GM13976 (cell line): ENCODE measurements around the gene HRH2.
"Not testable (repeated sequence)": the region's sequence is repeated elsewhere in the genome, so short reads cannot be mapped to it uniquely, and the experiment has no call there.

Experiments used
- DNase-seq: peaks from one replicate; pipeline ENCODE4 v3.0.0; 2012; ENCODE audit warnings: low spot score
- in situ Hi-C: fragments of 300-500 bp; cut with MboI; formaldehyde crosslinking; loops from one replicate; pipeline ENCODE4 v1.12.0; 2022; ENCODE audit warnings: low sequenced_read_pairs, mixed read lengths, inconsistent platforms; ENCODE audit not compliant: unreplicated experiment
- TF ChIP-seq, protein P1 (sequence below): IDR thresholded peaks from 2 replicates; pipeline ENCODE4 v1.5.1; 2012; ENCODE audit warnings: borderline replicate concordance, mild to moderate bottlenecking; ENCODE audit not compliant: insufficient read depth; ENCODE audit errors: extremely low read depth, missing control alignments, control extremely low read depth

The HRH2 gene

DNA sequence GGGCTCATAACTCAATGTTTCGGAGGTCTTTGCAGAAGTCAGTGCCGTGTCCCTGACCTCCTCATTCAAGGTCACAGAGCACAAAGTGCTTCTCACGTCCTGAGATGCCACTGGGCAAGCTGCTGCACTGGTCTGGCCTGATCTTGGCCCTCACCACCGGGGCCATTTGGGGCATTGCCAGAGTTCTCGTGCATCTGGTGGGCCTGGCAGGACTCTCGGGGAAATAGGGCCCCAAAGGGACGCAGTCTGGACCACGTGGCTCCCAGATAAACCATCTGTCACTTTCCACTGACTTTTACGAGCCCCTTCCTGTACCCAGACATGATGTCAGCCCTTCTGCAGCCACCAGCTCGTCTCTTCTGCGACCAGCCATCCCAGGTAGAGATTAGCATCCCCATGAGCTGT lies 54.8 kb downstream of the HRH2 start:
- no peak for DNase-seq
- TF ChIP-seq, protein P1, sequence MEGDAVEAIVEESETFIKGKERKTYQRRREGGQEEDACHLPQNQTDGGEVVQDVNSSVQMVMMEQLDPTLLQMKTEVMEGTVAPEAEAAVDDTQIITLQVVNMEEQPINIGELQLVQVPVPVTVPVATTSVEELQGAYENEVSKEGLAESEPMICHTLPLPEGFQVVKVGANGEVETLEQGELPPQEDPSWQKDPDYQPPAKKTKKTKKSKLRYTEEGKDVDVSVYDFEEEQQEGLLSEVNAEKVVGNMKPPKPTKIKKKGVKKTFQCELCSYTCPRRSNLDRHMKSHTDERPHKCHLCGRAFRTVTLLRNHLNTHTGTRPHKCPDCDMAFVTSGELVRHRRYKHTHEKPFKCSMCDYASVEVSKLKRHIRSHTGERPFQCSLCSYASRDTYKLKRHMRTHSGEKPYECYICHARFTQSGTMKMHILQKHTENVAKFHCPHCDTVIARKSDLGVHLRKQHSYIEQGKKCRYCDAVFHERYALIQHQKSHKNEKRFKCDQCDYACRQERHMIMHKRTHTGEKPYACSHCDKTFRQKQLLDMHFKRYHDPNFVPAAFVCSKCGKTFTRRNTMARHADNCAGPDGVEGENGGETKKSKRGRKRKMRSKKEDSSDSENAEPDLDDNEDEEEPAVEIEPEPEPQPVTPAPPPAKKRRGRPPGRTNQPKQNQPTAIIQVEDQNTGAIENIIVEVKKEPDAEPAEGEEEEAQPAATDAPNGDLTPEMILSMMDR, result no peak
- in situ Hi-C loops, result no loop called here

DNA sequence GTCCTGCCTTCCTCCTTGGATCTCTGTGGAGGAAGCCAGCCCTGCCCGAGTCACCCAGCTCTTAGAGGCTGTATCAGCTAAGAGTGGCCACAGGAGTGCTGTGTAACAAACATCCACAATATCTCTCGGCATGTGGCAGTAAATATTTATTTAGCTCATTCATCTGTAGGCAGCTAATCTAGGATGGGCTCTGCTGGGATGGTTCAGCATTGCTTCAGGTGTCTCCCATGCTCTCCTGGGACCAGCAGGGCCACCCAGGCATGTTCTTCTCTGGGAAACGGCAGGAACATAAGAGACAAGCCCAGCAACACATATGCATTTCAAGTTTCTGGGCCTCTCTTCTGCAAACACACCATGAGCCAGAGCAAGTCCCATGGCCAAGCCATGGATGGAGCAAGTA lies 56.1 kb downstream of the HRH2 start:
- in situ Hi-C loops, result no loop called here
- TF ChIP-seq, protein P1, result no peak
- DNase-seq, result no peak

GRCh38 chr5:175714479-175715085 lies 56.7 kb downstream of the HRH2 start:
- in situ Hi-C loops, result no loop called here
- DNase-seq, result no peak
- TF ChIP-seq, protein P1, result no peak

DNA sequence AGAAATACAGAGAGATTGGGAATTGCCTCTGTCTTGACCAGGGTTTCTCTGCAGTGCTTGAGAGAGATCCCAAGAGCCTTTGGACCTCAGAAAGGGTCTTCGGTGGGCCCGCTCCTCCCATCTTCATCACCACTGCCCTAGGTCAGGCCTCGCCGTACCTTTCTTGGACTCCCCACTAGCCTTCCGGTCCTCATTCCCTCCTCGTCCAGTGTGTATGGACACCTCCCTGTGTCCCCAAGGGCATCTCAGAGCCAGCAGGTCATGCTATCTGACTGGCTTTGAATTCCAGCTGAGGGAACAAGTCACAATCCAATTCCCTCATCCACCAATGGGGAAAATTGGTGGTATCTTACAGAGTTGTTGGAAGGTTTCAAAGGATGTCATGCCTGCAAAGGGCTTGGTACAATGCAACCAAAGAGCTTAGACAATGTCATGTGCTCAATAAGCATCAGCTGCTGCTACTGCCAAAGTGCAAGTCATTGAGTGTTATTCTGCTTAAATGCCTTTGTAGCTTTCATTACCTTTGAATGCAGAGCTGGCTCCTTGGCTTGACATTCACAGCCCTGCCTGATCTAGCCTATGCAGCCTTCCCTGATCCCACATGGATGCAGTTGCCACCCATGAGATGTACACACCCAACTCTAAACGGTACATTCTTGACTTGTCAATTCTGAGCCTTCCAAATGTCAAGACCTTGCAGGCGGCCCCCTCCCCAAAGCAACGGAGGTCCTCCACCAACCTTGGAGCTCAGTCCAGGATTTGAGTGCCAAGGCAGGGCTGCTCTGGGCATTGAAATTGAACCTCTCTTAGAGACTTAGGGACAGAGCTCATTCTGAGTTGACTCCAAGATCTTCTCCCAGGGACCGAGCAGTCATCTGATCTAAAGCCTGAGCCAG lies 58.0 kb downstream of the HRH2 start:
- DNase-seq, result no peak
- in situ Hi-C loops, result no loop called here
- TF ChIP-seq, protein P1, result no peak

GRCh38 chr5:175717837-175718236 lies 60.0 kb downstream of the HRH2 start:
- TF ChIP-seq, protein P1, result no peak
- no peak for DNase-seq
- in situ Hi-C loops, result no loop called here

DNA sequence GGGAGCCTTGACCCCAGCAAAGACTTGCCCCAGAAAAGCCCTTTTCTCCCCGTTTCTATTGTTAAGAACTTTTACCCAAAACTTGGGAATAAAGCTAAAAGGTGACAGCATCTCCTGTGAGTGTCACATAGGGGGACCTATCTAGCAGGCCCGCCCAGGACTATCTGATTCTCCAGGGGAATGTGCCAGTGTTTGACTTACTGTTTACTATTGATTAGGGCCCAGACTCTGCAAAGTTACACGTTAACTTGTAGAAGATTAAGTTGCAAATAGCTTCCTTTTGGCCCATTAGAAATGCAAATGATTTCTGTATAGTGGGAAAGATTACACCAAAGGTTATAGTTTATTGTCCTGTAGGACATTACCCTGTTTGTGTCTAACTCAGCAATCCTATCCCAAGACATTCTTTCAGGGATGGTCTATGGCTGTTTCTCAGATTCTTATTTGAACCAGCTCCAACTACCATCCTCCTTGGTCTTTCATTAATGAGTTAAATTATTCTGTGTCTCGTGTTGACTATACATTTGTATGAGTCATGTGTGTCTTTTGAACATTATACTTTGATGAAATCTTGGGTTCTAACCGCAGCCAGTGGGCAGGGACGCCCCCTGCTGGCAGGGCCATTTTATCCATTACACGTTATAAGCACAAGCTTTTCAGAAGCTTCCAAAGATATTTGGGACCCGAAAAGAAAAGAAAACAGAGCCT lies 60.7 kb downstream of the HRH2 start:
- in situ Hi-C loops, result no loop called here
- TF ChIP-seq, protein P1, result peak; percentile 31
- DNase-seq, result no peak

- DNase-seq, in situ Hi-C loops: not testable (repeated sequence)
Observed at GRCh38 chr5:175719109-175719432, 61.2 kb downstream of the HRH2 start.
